Astrocyte (in vitro differentiated cells and primary cell): Measurements from ENCODE around the gene TIMP3. TPM values are rescaled to one million over a fixed set of nuclear protein-coding genes. Genes with fewer than 3 reads are reported as not detected.

Experiments used
- DNase-seq: peaks from one replicate; pipeline ENCODE4 v3.0.0-alpha.2; 2010; ENCODE audit warnings: low read depth
- FAIRE-seq: peaks from 2 replicates; lab custom pipeline; 2011; peaks lifted over from hg19 to GRCh38; lab: Jason Lieb, UNC
- H2AFZ ChIP-seq: 2 replicates; pipeline ENCODE4 v1.6.0; 2012; ENCODE audit warnings: low read depth, low read length, inconsistent platforms
- H3K27ac ChIP-seq: 2 replicates; pipeline ENCODE4 v1.5.1; 2011; ENCODE audit warnings: low read depth, low read length, inconsistent platforms
- H3K27me3 ChIP-seq: 2 replicates; pipeline ENCODE4 v1.6.0; 2011; ENCODE audit warnings: low read length, inconsistent platforms; ENCODE audit not compliant: insufficient read depth
- H3K36me3 ChIP-seq: 2 replicates; pipeline ENCODE4 v1.5.1; 2011; ENCODE audit warnings: low read length, inconsistent platforms; ENCODE audit not compliant: insufficient read depth
- H3K4me1 ChIP-seq: 2 replicates; pipeline ENCODE4 v1.5.1; 2011; ENCODE audit warnings: low read length, inconsistent platforms; ENCODE audit not compliant: insufficient read depth
- H3K4me2 ChIP-seq: 2 replicates; pipeline ENCODE4 v1.6.0; 2012; ENCODE audit warnings: low read length, inconsistent platforms
- H3K4me3 ChIP-seq: 2 replicates; pipeline ENCODE4 v1.5.1; 2011; ENCODE audit warnings: low read depth, mild to moderate bottlenecking, low read length, inconsistent platforms; ENCODE audit not compliant: insufficient read depth
- H3K79me2 ChIP-seq: 2 replicates; pipeline ENCODE4 v1.6.0; 2012; ENCODE audit warnings: mild to moderate bottlenecking, low read length, inconsistent platforms; ENCODE audit not compliant: insufficient read depth
- H3K9ac ChIP-seq: 2 replicates; pipeline ENCODE4 v1.6.0; 2012; ENCODE audit warnings: mild to moderate bottlenecking, low read length, inconsistent platforms
- H3K9me3 ChIP-seq: 2 replicates; pipeline ENCODE4 v1.5.1; 2012; ENCODE audit warnings: low read depth, mild to moderate bottlenecking, low read length, inconsistent platforms; ENCODE audit not compliant: insufficient read depth
- H4K20me1 ChIP-seq: 2 replicates; pipeline ENCODE4 v1.6.0; 2012; ENCODE audit warnings: low read length, inconsistent platforms; ENCODE audit not compliant: insufficient read depth
- H3K27ac Mint-ChIP-seq: one replicate; pipeline ENCODE4 v1.8.0; 2021; ENCODE audit warnings: mild to moderate bottlenecking, mixed read lengths; ENCODE audit not compliant: unreplicated experiment
- H3K27me3 Mint-ChIP-seq: one replicate; pipeline ENCODE4 v1.8.0; 2021; ENCODE audit warnings: low read depth, mixed read lengths; ENCODE audit not compliant: unreplicated experiment
- H3K36me3 Mint-ChIP-seq: one replicate; pipeline ENCODE4 v1.8.0; 2021; ENCODE audit warnings: low read depth, mixed read lengths; ENCODE audit not compliant: unreplicated experiment
- H3K4me1 Mint-ChIP-seq: one replicate; pipeline ENCODE4 v1.8.0; 2021; ENCODE audit warnings: low read depth, mixed read lengths; ENCODE audit not compliant: unreplicated experiment
- H3K4me3 Mint-ChIP-seq: one replicate; pipeline ENCODE4 v1.8.0; 2021; ENCODE audit warnings: mild to moderate bottlenecking, moderate library complexity, mixed read lengths; ENCODE audit not compliant: unreplicated experiment
- H3K9me3 Mint-ChIP-seq: one replicate; pipeline ENCODE4 v1.8.0; 2021; ENCODE audit warnings: mild to moderate bottlenecking, mixed read lengths; ENCODE audit not compliant: unreplicated experiment
- CTCF ChIP-seq: IDR thresholded peaks from 2 replicates; pipeline ENCODE4 v1.5.1; 2011; ENCODE audit warnings: low read depth, mild to moderate bottlenecking, inconsistent platforms, low read length, moderate library complexity; ENCODE audit not compliant: insufficient read depth
- EZH2 ChIP-seq: IDR thresholded peaks from 2 replicates; pipeline ENCODE4 v1.6.1; 2012; ENCODE audit warnings: mild to moderate bottlenecking, low read length, inconsistent platforms; ENCODE audit not compliant: insufficient read depth
- total RNA-seq: library from RNA; stranded (reverse); gene quantifications from 2 replicates; pipeline ENCODE4 v1.2.1, GENCODE V29; 2021

TIMP3 gene
- total RNA-seq, 1 donor from 2014 or later = 145 TPM

- peaks cover 3% of the 10 kb centered on the region for H3K36me3 ChIP-seq
- H3K79me2 ChIP-seq = peaks cover 79% of the 10 kb centered on the region
- no peak overlapping the region for H3K27ac ChIP-seq
- Mint-ChIP-seq H3K36me3 (peaks cover 17% of the 10 kb centered on the region), H3K9me3 (no peaks in the 10 kb centered on the region), H3K27me3 (no peaks in the 10 kb centered on the region), H3K27ac (no peak overlapping the region), H3K4me3 (no peak overlapping the region), H3K4me1 (peaks cover 19% of the 10 kb centered on the region)
- FAIRE-seq (no peak), DNase-seq (no peak)
- no peaks in the 10 kb centered on the region for H3K9me3 ChIP-seq
- H2AFZ ChIP-seq = no peak overlapping the region
- no peaks in the 10 kb centered on the region for H3K4me1 ChIP-seq
- H3K27me3 ChIP-seq = no peaks in the 10 kb centered on the region
- H3K4me3 ChIP-seq = no peak overlapping the region
- H3K9ac ChIP-seq = no peak overlapping the region
- H4K20me1 ChIP-seq = peaks cover 85% of the 10 kb centered on the region
- no peak overlapping the region for H3K4me2 ChIP-seq
- TF ChIP-seq EZH2 = no peak
- no peak for TF ChIP-seq CTCF
Observed at GRCh38 chr22:32822179-32822877, 20.8 kb downstream of the TIMP3 start.

GRCh38 chr22:32823024-32823730 lies 21.7 kb downstream of the TIMP3 start:
- Histone ChIP-seq H3K79me2 (peaks cover 71% of the 10 kb centered on the region), H4K20me1 (peaks cover 85% of the 10 kb centered on the region), H3K9me3 (no peaks in the 10 kb centered on the region), H3K9ac (no peak overlapping the region), H3K4me3 (no peak overlapping the region), H3K27ac (no peak overlapping the region), H2AFZ (no peak overlapping the region), H3K27me3 (no peaks in the 10 kb centered on the region), H3K36me3 (peaks cover 3% of the 10 kb centered on the region), H3K4me1 (no peaks in the 10 kb centered on the region), H3K4me2 (no peak overlapping the region)
- no peak overlapping the region for H3K4me3 Mint-ChIP-seq
- no peak for TF ChIP-seq EZH2
- peak; percentile 45 for TF ChIP-seq CTCF
- no peaks in the 10 kb centered on the region for H3K27me3 Mint-ChIP-seq
- H3K9me3 Mint-ChIP-seq = no peaks in the 10 kb centered on the region
- H3K4me1 Mint-ChIP-seq = peaks cover 25% of the 10 kb centered on the region
- DNase-seq (no peak), FAIRE-seq (no peak)
- H3K36me3 Mint-ChIP-seq = peaks cover 16% of the 10 kb centered on the region
- H3K27ac Mint-ChIP-seq = no peak overlapping the region
